NT2/D1 (cell line): ENCODE results near the gene TMEM165.

ENCODE experiments used
- DNase-seq: peaks from one replicate; pipeline ENCODE4 v3.0.0-alpha.2; 2011; ENCODE audit warnings: low read depth, low spot score
- H3K27me3 ChIP-seq: 2 replicates; pipeline ENCODE4 v1.6.0; 2011; ENCODE audit warnings: mild to moderate bottlenecking; ENCODE audit not compliant: insufficient read length, insufficient read depth
- H3K36me3 ChIP-seq: 2 replicates; pipeline ENCODE4 v1.6.1; 2011; ENCODE audit warnings: mild to moderate bottlenecking, low read length, mixed read lengths; ENCODE audit not compliant: insufficient read depth, insufficient read length
- H3K4me1 ChIP-seq: 2 replicates; pipeline ENCODE4 v1.5.1; 2011; ENCODE audit not compliant: insufficient read depth, insufficient read length
- H3K4me3 ChIP-seq: 2 replicates; pipeline ENCODE4 v1.5.1; 2011; ENCODE audit warnings: low read depth; ENCODE audit not compliant: insufficient read length
- H3K9ac ChIP-seq: 2 replicates; pipeline ENCODE4 v1.6.0; 2011; ENCODE audit warnings: low read depth; ENCODE audit not compliant: insufficient read length
- H3K9me3 ChIP-seq: 2 replicates; pipeline ENCODE4 v1.5.1; 2011; ENCODE audit warnings: mild to moderate bottlenecking, low read length; ENCODE audit not compliant: insufficient read depth
- SUZ12 ChIP-seq: IDR thresholded peaks from 2 replicates; pipeline ENCODE4 v1.6.1; 2011; ENCODE audit not compliant: insufficient read length, insufficient read depth; ENCODE audit errors: extremely low read depth
- YY1 ChIP-seq: IDR thresholded peaks from 2 replicates; pipeline ENCODE4 v1.6.1; 2011; ENCODE audit not compliant: insufficient read length, insufficient read depth
- ZNF274 ChIP-seq: IDR thresholded peaks from 2 replicates; pipeline ENCODE4 v1.6.1; 2011; ENCODE audit warnings: mild to moderate bottlenecking, low read depth, low read length

TMEM165 gene

GRCh38 chr4:55446578-55446922 is 50.8 kb downstream of the TMEM165 start:
- no peak overlapping the region for H3K4me3 ChIP-seq
- H3K9me3 ChIP-seq, result no peaks in the 10 kb centered on the region
- no peak for TF ChIP-seq YY1
- TF ChIP-seq ZNF274, result no peak
- no peaks in the 10 kb centered on the region for H3K4me1 ChIP-seq
- no peak for DNase-seq
- peaks cover 31% of the 10 kb centered on the region for H3K36me3 ChIP-seq
- no peaks in the 10 kb centered on the region for H3K27me3 ChIP-seq
- H3K9ac ChIP-seq, result no peak overlapping the region

DNA sequence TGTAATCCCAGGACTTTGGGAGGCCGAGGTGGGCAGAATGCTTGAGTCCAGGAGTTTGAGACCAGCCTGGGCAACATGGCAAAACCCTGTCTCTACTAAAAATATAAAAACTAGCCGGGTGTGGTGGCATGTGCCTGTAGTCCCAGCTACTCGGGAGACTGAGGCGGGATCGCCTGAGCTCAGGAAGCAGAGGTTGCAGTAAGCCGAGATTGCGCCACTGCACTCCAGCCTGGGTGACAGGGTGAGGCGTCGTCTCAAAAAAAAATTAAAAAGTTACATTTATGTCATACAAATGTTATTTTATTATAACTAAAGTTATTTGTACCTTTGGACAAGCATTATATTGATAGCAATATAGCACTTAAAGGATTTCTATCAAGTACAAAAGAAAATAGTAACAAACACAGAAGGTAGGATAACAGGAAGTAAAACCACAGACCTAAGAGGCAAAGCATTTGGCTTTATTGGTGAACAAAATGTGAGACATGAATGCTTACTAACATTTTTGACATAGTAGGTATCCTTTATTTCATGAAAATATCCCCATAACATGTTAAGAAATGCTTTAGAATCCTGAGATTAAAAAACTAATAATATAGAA is 51.5 kb downstream of the TMEM165 start:
- Histone ChIP-seq H3K27me3 (no peaks in the 10 kb centered on the region), H3K9ac (no peak overlapping the region), H3K9me3 (no peaks in the 10 kb centered on the region), H3K4me3 (no peak overlapping the region), H3K4me1 (no peaks in the 10 kb centered on the region), H3K36me3 (peaks cover 37% of the 10 kb centered on the region)
- no peak for DNase-seq
- TF ChIP-seq ZNF274 (no peak), SUZ12 (no peak)

GRCh38 chr4:55447831-55448230 is 52.1 kb downstream of the TMEM165 start:
- H3K4me1 ChIP-seq, result no peaks in the 10 kb centered on the region
- H3K27me3 ChIP-seq, result no peaks in the 10 kb centered on the region
- TF ChIP-seq ZNF274 (no peak), SUZ12 (no peak), YY1 (no peak)
- H3K9me3 ChIP-seq, result no peaks in the 10 kb centered on the region
- no peak for DNase-seq
- no peak overlapping the region for H3K9ac ChIP-seq
- H3K4me3 ChIP-seq, result no peak overlapping the region
- peaks cover 34% of the 10 kb centered on the region for H3K36me3 ChIP-seq

DNA sequence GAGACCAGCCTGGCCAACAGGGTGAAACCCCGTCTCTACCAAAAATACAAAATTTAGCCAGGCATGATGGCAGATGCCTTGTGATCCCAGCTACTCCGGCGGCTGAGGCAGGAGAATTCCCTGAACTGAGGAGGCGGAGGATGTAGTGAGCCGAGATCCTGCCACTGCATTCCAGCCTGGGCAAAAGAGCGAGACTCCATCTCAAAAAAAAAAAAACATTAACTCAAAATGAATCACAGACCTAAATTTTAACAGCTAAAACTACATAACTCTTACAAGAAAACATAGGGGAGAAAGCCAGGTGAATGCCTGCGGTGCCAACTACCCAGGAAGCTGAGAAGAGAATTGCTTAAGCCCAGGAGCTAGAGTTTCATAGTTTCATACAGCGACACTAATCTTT is 54.8 kb downstream of the TMEM165 start:
- no peaks in the 10 kb centered on the region for H3K9me3 ChIP-seq
- no peaks in the 10 kb centered on the region for H3K4me1 ChIP-seq
- peaks cover 30% of the 10 kb centered on the region for H3K36me3 ChIP-seq
- no peak overlapping the region for H3K4me3 ChIP-seq
- no peak for DNase-seq
- TF ChIP-seq SUZ12 (no peak), ZNF274 (no peak), YY1 (no peak)
- no peaks in the 10 kb centered on the region for H3K27me3 ChIP-seq
- no peak overlapping the region for H3K9ac ChIP-seq

DNA sequence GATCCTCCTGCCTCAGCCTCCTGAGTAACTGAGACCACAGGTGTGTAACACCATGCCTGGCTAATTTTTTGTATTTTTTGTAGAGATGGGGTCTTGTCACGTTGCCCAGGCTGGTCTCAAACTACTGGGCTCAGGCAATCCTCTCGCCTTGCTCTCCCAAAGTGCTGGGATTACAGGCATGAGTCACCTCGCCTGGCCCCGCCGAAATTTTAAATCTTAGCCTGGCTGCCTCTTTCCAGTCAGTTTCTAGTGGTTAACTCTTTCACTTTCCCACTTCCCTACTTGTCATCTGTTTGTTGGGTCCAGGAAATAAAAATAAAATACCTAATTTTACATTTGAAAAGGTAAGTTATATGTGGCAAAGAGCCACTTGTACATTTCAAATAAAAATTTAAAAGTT is 62.4 kb downstream of the TMEM165 start:
- peaks cover 11% of the 10 kb centered on the region for H3K36me3 ChIP-seq
- H3K9me3 ChIP-seq, result no peaks in the 10 kb centered on the region
- no peaks in the 10 kb centered on the region for H3K27me3 ChIP-seq
- TF ChIP-seq YY1 (no peak), ZNF274 (no peak), SUZ12 (no peak)
- DNase-seq, result no peak
- no peaks in the 10 kb centered on the region for H3K4me1 ChIP-seq
- H3K9ac ChIP-seq, result no peak overlapping the region
- H3K4me3 ChIP-seq, result no peak overlapping the region

- no peaks in the 10 kb centered on the region for H3K4me1 ChIP-seq
- no peaks in the 10 kb centered on the region for H3K9me3 ChIP-seq
- no peak for DNase-seq
- H3K9ac ChIP-seq, result no peak overlapping the region
- peaks cover 14% of the 10 kb centered on the region for H3K36me3 ChIP-seq
- no peak overlapping the region for H3K4me3 ChIP-seq
- H3K27me3 ChIP-seq, result no peaks in the 10 kb centered on the region
- TF ChIP-seq YY1, result no peak
- no peak for TF ChIP-seq SUZ12
Measured at GRCh38 chr4:55458611-55459010, 62.9 kb downstream of the TMEM165 start.

DNA sequence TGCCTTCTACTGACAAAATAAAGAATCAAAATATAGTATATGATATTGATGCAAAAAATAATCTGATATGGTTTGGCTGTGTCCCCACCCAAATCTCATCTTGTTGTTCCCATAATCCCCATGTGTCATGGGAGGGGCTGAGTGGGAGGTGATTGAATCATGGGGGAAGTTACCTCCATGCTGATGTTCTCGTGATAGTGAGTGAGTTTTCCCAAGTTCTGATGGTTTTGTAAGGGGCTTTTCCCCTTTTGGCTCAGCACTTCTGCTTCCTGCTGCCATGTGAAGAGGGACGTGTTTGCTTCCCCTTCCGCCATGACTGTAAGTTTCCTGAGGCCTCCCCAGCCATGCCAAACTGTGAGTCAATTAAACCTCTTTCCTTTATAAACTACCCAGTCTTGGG is 70.2 kb downstream of the TMEM165 start:
- no peak for TF ChIP-seq SUZ12
- no peak for TF ChIP-seq ZNF274
- no peak for TF ChIP-seq YY1
- Histone ChIP-seq H3K27me3 (no peaks in the 10 kb centered on the region), H3K4me3 (no peak overlapping the region), H3K4me1 (no peaks in the 10 kb centered on the region), H3K9me3 (peaks cover 7% of the 10 kb centered on the region), H3K9ac (no peak overlapping the region), H3K36me3 (peaks cover 20% of the 10 kb centered on the region)
- no peak for DNase-seq

- H3K4me3 ChIP-seq, result no peak overlapping the region
- no peaks in the 10 kb centered on the region for H3K27me3 ChIP-seq
- no peak overlapping the region for H3K9ac ChIP-seq
- H3K9me3 ChIP-seq, result peaks cover 7% of the 10 kb centered on the region
- no peaks in the 10 kb centered on the region for H3K4me1 ChIP-seq
- no peak for DNase-seq
- peaks cover 24% of the 10 kb centered on the region for H3K36me3 ChIP-seq
- TF ChIP-seq YY1, result no peak
- TF ChIP-seq ZNF274, result no peak
- TF ChIP-seq SUZ12, result no peak
Measured at GRCh38 chr4:55468724-55469123, 73.0 kb downstream of the TMEM165 start.
